Spleen (tissue), 7 donors: ENCODE data around the gene ADAD2.

Experiments
- CTCF ChIP-seq, 11 experiments: fragments of 200-600 bp in 7 of 11; fragments of 450-650 bp in 4 of 11; sonication (generic) in 4 of 11; IDR thresholded peaks in 8 of 11; conservative IDR thresholded peaks in 3 of 11; 1 replicate in 7 of 11; 2 replicates in 4 of 11; pipeline versions ENCODE4 v1.4.0 to v1.8.0; 2016 to 2021; ENCODE audit warnings: antibody characterized with exemption in 11 of 11, inconsistent platforms in 4 of 11, mild to moderate bottlenecking in 1 of 11
- POLR2AphosphoS5 ChIP-seq, 3 donors: sonication (generic); formaldehyde crosslinking; IDR thresholded peaks; one replicate each; pipeline ENCODE4 v1.5.1; 2017; ENCODE audit warnings: antibody characterized with exemption in 3 of 3
- donor health status: DM: no; HTN: no; CAD: no; lungs with moderate emphysema.
- donor health status: DM: no; HTN: no; CAD: no.
- donor health status: DM: no; HTN: no; CAD: no.

GRCh38 chr16:84240455-84240854 is 49.5 kb downstream of the ADAD2 start:
- TF ChIP-seq CTCF (IDR thresholded peaks at IDR 0.05 in 8 of 11, conservative IDR thresholded peaks at IDR 0.05 in 3 of 11) (no peak), POLR2AphosphoS5 (IDR thresholded peaks at IDR 0.05) (no peak)
